Activated CD8-positive, alpha-beta memory T cell treated with anti-CD3 and anti-CD28 coated beads for 36 hours (primary cell): ENCODE data around the gene LIAS. TPM values are rescaled to one million over a fixed set of nuclear protein-coding genes. Genes with fewer than 3 reads are reported as not detected.
"Not testable (repeated sequence)": the region's sequence is repeated elsewhere in the genome, so short reads cannot be mapped to it uniquely, and the experiment has no call there.

Source experiments
- CTCF ChIA-PET: fragments of 350-600 bp; sonication (Branson Sonifier 250); formaldehyde crosslinking; loops from one replicate; lab custom pipeline; 2021; ENCODE audit warnings: antibody characterized with exemption; lab: Charles Lee
- POLR2A ChIA-PET: fragments of 350-600 bp; sonication (Branson Sonifier 250); formaldehyde crosslinking; loops from one replicate; lab custom pipeline; 2021; ENCODE audit warnings: antibody characterized with exemption; lab: Charles Lee
- total RNA-seq, 2 experiments: library from RNA; stranded (reverse); gene quantifications; one replicate each; pipeline ENCODE4 v1.2.3, GENCODE V29; 2021

The LIAS gene
- 10 to 100 TPM; 35.2 to 38.7 TPM for total RNA-seq

- ChIA-PET POLR2A (interaction anchor here (0.6 to 2.2 kb wide), 9 partner anchors 11 to 276 kb away, joined by 3 to 10 read pairs (median 6); partner anchors contain the start of genes UBE2K, UGDH and WDR19), CTCF (interaction anchor here (1.1 to 1.4 kb wide), 2 partner anchors 11 to 92 kb away, joined by 3 read pairs; no protein-coding TSS in a partner anchor)
Observed at GRCh38 chr4:39458505-39459300, at the start of gene LIAS, which contains the start of gene RPL9. LIAS (plus strand) TSS chr4:39459056; CDS start chr4:39459118, 62 bp downstream. RPL9 (minus strand) TSS chr4:39458922; CDS start chr4:39458439, 483 bp downstream.

DNA sequence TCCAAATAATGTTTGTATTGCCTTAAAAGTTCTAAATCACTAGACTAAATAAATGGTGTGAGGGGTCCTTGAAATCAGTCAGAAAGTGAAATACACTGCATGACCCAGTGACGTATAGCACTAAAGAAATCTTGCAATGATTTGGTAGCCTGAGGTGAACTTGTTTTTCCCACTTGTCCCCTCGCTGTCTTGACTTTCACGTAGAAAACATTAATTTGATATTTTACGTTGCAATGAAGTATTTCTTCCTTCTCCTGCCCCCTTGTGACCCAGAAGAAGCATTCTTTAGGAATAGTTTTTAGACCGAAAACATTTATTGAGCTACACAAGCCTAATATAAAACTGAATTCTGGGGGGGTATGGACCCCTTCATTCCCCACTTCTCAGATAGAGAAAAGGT lies 48.4 kb upstream of the LIAS start:
- ChIA-PET POLR2A (no interaction called here), CTCF (no interaction called here)

- POLR2A ChIA-PET: not testable (repeated sequence)
- CTCF ChIA-PET: interaction anchor here (0.7 kb wide), 1 partner anchor 1845 kb away, joined by 3 read pairs; no protein-coding TSS in a partner anchor
Observed at GRCh38 chr4:39411561-39411960, 47.3 kb upstream of the LIAS start.

DNA sequence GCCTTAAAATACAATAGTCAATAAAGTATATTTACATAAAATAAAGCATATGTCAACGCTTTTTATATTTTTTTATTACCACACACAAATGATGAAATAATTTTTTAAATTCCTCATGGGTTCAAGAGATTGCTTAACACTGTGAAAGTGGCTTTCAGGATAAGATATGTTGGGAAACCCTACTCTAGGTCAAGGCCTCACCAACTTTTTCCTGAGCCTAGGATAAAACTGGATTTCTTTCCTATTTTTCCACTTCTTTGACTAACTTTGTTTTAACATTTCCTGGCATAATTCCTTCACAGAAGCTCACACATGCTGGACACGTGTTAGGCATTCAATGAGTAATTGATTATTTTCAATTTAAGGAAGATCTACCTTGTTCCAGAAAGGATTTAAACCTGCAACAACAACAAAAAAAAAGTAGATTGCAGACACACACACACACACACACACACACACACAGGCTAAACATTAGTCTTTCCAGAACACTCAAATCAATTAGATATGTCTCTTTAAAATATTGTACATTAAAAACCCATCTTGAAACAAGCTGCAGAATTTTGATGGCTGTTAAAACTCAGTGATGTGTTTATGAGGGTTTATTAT lies 43.1 kb upstream of the LIAS start:
- ChIA-PET POLR2A (no interaction called here), CTCF (no interaction called here)

DNA sequence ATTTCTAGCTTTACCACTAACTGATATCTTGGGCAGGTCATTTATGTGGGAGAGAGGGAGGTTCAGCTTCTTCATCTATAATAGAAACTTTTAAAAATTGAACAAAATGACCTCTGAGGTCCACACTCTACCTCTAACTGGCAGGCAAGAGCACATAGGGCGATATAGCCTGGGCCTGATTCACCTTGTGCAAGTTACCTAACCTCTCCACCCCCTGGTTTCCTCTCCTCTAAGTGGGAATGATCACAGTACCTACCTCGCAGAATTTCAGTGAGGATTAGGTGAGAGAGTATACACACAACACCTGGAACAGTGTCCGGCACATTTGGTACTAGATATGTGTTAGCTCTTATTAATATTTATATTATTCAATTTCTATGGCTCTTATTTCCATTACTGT lies 36.6 kb upstream of the LIAS start:
- POLR2A ChIA-PET: no interaction called here
- CTCF ChIA-PET: no interaction called here

DNA sequence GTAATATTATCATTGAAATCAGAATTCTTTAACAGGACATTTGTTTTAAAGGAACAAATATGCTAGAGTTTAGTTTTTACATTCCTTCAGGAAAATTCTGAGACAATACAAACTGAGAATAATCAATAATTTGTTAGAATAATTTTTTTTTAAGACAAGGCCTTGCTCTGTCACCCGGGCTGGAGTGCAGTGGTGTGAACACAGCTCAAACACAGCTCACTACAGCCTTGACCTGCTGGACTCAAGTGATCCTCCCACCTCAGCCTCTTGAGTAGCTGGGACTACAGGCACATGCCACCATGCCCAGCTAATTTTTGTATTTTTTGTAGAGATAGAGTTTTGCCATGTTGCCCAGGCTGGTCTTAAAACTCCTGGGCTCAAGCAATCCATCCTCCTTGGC lies 33.6 kb upstream of the LIAS start:
- CTCF ChIA-PET, POLR2A ChIA-PET: not testable (repeated sequence)

GRCh38 chr4:39426728-39427127 lies 32.1 kb upstream of the LIAS start:
- POLR2A ChIA-PET: no interaction called here
- CTCF ChIA-PET: interaction anchor here (0.7 kb wide), 1 partner anchor 249 kb away, joined by 3 read pairs; no protein-coding TSS in a partner anchor

GRCh38 chr4:39427520-39428114 lies 31.2 kb upstream of the LIAS start:
- CTCF ChIA-PET: interaction anchor here (0.7 kb wide), 1 partner anchor 248 kb away, joined by 3 read pairs; no protein-coding TSS in a partner anchor
- POLR2A ChIA-PET: no interaction called here

GRCh38 chr4:39429476-39430334 lies 29.2 kb upstream of the LIAS start:
- POLR2A ChIA-PET: no interaction called here
- CTCF ChIA-PET: interaction anchor here (0.6 to 1.1 kb wide), 3 partner anchors 24 to 218 kb away, joined by 3 to 4 read pairs (median 4); no protein-coding TSS in a partner anchor

GRCh38 chr4:39433878-39434492 lies 24.9 kb upstream of the LIAS start:
- POLR2A ChIA-PET: interaction anchor here (0.6 kb wide), 1 partner anchor 65 kb away, joined by 8 read pairs; no protein-coding TSS in a partner anchor
- CTCF ChIA-PET: no interaction called here

DNA sequence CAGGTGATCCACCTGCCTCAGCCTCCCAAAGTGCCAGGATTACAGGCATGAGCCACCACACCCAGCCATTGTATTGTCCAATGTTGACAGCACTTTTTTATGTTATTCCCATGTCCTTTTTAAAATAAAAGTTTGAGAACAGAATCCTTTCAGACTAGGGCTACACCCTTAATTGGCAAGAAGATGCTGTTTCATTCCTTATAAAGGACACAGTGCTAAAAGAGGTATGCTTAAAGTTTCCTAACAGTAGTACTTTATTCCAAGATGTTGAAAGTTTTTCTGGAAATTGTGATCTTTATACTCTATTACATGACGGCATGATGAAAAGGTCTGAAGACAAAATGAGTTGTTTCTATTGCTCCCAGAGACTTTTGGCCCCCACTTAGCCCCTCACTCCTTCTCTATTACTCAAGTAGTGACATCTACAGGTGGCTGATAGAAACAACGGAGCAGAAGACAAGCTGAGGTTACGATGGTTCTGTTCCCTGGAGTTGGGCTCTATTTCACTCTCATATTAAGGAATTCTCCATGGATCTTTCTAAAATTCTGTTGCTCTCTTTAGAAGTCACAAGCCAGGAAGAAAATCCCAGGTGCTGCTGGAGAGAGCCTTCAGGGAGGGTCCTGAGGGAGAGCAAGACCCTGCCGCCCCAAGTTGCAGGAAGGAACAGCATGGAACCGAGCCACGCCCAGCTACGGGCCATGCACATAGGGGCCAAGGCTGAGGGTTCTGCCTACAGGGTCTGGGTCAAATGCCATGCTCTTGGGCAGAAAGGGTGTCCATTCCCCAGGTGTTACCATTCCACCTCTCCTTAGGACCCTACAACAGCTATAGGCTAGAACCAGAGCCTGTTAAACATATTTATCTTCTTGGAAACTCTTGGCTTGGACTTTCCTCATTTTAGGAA lies 22.9 kb upstream of the LIAS start:
- POLR2A ChIA-PET: no interaction called here
- CTCF ChIA-PET: no interaction called here

- POLR2A ChIA-PET: no interaction called here
Observed at GRCh38 chr4:39441593-39441992, 17.3 kb upstream of the LIAS start.

DNA sequence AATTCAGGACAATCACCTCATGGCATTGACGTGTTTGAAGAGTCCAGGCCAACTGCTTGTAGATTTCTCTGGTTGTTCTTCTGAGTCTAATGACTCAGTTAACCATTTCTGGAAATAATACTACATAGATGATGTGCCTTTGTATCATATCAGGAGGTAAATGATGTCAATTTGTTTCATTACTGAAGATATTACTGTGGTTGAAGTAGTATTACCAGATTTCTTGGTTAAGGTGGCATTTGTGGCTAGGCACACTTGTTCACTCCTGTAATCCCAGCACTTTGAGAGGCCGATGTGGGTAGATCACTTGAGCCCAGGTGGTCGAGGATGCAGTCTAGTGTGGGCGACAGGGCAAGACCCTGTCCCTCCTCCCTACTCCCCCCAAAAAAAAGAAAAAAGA lies 15.9 kb upstream of the LIAS start:
- ChIA-PET CTCF (interaction anchor here (0.6 to 0.7 kb wide), 2 partner anchors 23 to 129 kb away, joined by 3 to 4 read pairs; no protein-coding TSS in a partner anchor), POLR2A (no interaction called here)

More at GRCh38 chr4:39441593-39441992, 17.3 kb upstream of the LIAS start:
- CTCF ChIA-PET: no interaction called here

- ChIA-PET CTCF (no interaction called here), POLR2A (interaction anchor here (3.0 kb wide), 1 partner anchor 12 kb away, joined by 10 read pairs; the partner anchor contains the start of genes LIAS and RPL9)
Observed at GRCh38 chr4:39446483-39446841, 12.4 kb upstream of the LIAS start.

DNA sequence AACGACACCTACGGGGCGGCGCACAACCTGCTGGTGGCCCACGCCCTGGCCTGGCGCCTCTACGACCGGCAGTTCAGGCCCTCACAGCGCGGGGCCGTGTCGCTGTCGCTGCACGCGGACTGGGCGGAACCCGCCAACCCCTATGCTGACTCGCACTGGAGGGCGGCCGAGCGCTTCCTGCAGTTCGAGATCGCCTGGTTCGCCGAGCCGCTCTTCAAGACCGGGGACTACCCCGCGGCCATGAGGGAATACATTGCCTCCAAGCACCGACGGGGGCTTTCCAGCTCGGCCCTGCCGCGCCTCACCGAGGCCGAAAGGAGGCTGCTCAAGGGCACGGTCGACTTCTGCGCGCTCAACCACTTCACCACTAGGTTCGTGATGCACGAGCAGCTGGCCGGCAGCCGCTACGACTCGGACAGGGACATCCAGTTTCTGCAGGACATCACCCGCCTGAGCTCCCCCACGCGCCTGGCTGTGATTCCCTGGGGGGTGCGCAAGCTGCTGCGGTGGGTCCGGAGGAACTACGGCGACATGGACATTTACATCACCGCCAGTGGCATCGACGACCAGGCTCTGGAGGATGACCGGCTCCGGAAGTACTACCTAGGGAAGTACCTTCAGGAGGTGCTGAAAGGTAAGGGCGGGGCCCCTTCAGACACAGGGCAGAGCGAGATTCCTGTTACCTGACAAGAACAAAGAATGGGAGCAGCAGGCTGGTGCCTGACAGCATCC lies 11.8 kb upstream of the LIAS start:
- ChIA-PET POLR2A (interaction anchor here (3.0 kb wide), 1 partner anchor 12 kb away, joined by 10 read pairs; the partner anchor contains the start of genes LIAS and RPL9), CTCF (interaction anchor here (1.3 kb wide), 1 partner anchor 12 kb away, joined by 3 read pairs; the partner anchor contains the start of genes LIAS and RPL9)

GRCh38 chr4:39450618-39451017 lies 8.2 kb upstream of the LIAS start:
- POLR2A ChIA-PET: interaction anchor here (0.6 to 0.7 kb wide), 4 partner anchors 130 to 958 kb away, joined by 3 to 7 read pairs (median 4); no protein-coding TSS in a partner anchor
- CTCF ChIA-PET: interaction anchor here (0.7 kb wide), 1 partner anchor 688 kb away, joined by 3 read pairs; no protein-coding TSS in a partner anchor
